ENCODE results near the gene PAK6. TPM values are rescaled to one million over a fixed set of nuclear protein-coding genes. Genes with fewer than 3 reads are reported as not detected.

PAK6 gene
- polyA plus RNA-seq, 1 donor (not counting 4 experiments of a cell fraction or from before 2014, with no cell fraction given): 11.5 TPM

DNA sequence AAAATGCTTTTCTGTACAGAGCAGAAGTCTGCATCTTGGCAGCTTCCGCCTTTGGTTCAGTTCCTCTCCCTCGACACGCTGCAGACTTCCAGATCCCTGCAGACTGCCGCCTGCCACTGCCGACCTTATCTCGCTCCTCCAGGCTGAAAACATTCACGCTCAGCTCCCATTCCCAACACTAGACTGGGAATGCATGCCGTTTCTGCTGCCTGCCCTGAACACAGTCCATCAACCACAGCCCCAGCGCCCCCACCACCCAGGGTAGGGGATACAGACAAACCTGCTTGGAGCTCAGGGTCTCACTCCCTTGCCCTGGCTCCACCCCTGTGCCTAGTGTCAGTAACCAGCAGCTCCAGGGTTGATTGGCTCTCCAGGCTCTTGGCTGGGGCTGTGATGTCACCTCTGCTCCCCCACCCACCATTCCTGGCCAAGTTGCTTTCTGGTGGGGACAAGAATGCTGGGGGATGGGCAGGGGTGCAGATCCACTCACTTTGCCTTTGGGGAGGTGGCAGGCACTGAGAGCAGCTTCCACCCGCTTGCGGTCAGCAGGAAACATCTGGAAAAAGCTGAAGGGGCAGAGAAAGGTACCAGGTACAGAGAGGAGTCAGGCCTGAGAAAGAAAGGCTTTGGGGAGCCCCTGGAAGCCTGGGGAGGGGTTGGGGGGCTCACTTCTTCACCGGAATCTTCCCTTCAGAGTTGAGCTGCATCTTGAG, 62.8 kb downstream of the PAK6 start:
- TF ChIP-seq, protein P1, sequence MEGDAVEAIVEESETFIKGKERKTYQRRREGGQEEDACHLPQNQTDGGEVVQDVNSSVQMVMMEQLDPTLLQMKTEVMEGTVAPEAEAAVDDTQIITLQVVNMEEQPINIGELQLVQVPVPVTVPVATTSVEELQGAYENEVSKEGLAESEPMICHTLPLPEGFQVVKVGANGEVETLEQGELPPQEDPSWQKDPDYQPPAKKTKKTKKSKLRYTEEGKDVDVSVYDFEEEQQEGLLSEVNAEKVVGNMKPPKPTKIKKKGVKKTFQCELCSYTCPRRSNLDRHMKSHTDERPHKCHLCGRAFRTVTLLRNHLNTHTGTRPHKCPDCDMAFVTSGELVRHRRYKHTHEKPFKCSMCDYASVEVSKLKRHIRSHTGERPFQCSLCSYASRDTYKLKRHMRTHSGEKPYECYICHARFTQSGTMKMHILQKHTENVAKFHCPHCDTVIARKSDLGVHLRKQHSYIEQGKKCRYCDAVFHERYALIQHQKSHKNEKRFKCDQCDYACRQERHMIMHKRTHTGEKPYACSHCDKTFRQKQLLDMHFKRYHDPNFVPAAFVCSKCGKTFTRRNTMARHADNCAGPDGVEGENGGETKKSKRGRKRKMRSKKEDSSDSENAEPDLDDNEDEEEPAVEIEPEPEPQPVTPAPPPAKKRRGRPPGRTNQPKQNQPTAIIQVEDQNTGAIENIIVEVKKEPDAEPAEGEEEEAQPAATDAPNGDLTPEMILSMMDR (optimal IDR thresholded peaks at IDR 0.05 in 1 of 3, IDR thresholded peaks at IDR 0.05 in 1 of 3, conservative IDR thresholded peaks at IDR 0.05 in 1 of 3; ENCODE audit: extremely low read depth in 1 of 3, insufficient read depth in 2 of 3, low read length in 3 of 3): no peak
- no peak for TF ChIP-seq EZH2 (IDR thresholded peaks at IDR 0.05; ENCODE audit: low read length)
- H3K4me2 ChIP-seq (ENCODE audit: control insufficient read depth, extremely low read depth, insufficient read depth, low read depth, low read length): no peak overlapping the region
- H3K9me1 ChIP-seq (ENCODE audit: control insufficient read depth, extremely low read depth, insufficient read depth, low read length): no peaks in the 10 kb centered on the region
- no peaks in the 10 kb centered on the region for H3K4me1 ChIP-seq (ENCODE audit: control insufficient read depth, extremely low read depth, insufficient read depth, low read length)
- H2AFZ ChIP-seq (ENCODE audit: control insufficient read depth, low read length): no peak overlapping the region
- no peak for FAIRE-seq
- no peaks in the 10 kb centered on the region for H3K9me3 ChIP-seq (ENCODE audit: control insufficient read depth, low read depth, low read length)
- no peaks in the 10 kb centered on the region for H3K36me3 ChIP-seq (ENCODE audit: control insufficient read depth in 2 of 2, extremely low read depth in 1 of 2, insufficient read depth in 2 of 2, low read length in 2 of 2)
- dilution Hi-C loops (cut with MboI; ENCODE audit: extremely low pct_ligation_motif_present, low sequenced_read_pairs): no loop called here
- no peak overlapping the region for H3K27ac ChIP-seq (ENCODE audit: control insufficient read depth, insufficient read depth, low read length)
- peaks cover 4% of the 10 kb centered on the region for H4K20me1 ChIP-seq (ENCODE audit: control insufficient read depth, extremely low read depth, insufficient read depth, low read length)
- DNase-seq (ENCODE audit: low read depth, low spot score): no peak
- H3K79me2 ChIP-seq (ENCODE audit: control insufficient read depth, insufficient read depth, low read length): no peaks in the 10 kb centered on the region
- no peak overlapping the region for H3K4me3 ChIP-seq (ENCODE audit: control insufficient read depth in 2 of 3, extremely low read depth in 1 of 3, insufficient read depth in 2 of 3, low read depth in 1 of 3, low read length in 3 of 3)
- peaks cover 20% of the 10 kb centered on the region for H3K27me3 ChIP-seq (ENCODE audit: control insufficient read depth, extremely low read depth, insufficient read depth, low read length)
- H3K9ac ChIP-seq (ENCODE audit: control insufficient read depth, extremely low read depth, insufficient read depth, low read length): no peak overlapping the region

DNA sequence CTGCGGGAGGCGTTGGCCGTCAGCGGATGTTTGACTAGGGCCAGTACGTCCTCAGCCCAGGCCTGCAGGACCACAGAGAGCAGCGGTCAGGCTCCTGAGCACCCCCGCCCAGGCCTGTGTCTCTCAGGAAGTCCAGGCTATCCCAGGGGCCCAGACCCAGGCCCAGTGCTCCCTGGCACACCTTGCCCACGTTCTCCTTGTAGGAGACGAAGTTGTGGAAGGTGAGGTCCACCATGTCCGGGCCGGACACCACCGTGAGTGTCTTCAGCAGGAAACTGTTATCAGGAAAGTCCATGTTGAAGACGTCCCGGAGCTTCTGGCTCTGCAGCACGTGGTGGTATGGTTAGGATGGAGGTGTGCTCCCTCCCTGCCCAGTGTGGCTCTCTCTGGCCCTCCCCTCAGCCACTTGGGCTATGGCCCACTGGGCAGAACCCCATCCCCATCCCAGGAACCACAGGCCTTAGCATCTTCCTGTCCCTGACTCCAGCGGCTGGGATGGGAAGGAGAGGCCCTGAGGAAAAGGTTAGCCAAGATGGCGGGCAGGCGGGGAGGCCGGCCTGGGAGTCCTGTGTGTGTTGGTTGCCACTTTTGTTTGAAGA, 63.5 kb downstream of the PAK6 start:
- Histone ChIP-seq H3K9ac (ENCODE audit: control insufficient read depth, extremely low read depth, insufficient read depth, low read length) (no peak overlapping the region), H3K79me2 (ENCODE audit: control insufficient read depth, insufficient read depth, low read length) (no peaks in the 10 kb centered on the region), H3K9me3 (ENCODE audit: control insufficient read depth, low read depth, low read length) (no peaks in the 10 kb centered on the region), H2AFZ (ENCODE audit: control insufficient read depth, low read length) (no peak overlapping the region), H3K4me2 (ENCODE audit: control insufficient read depth, extremely low read depth, insufficient read depth, low read depth, low read length) (no peak overlapping the region), H4K20me1 (ENCODE audit: control insufficient read depth, extremely low read depth, insufficient read depth, low read length) (peaks cover 4% of the 10 kb centered on the region), H3K27ac (ENCODE audit: control insufficient read depth, insufficient read depth, low read length) (no peak overlapping the region), H3K9me1 (ENCODE audit: control insufficient read depth, extremely low read depth, insufficient read depth, low read length) (no peaks in the 10 kb centered on the region), H3K4me1 (ENCODE audit: control insufficient read depth, extremely low read depth, insufficient read depth, low read length) (no peaks in the 10 kb centered on the region), H3K27me3 (ENCODE audit: control insufficient read depth, extremely low read depth, insufficient read depth, low read length) (peaks cover 19% of the 10 kb centered on the region), H3K36me3 (ENCODE audit: control insufficient read depth in 2 of 2, extremely low read depth in 1 of 2, insufficient read depth in 2 of 2, low read length in 2 of 2) (no peaks in the 10 kb centered on the region), H3K4me3 (ENCODE audit: control insufficient read depth in 2 of 3, extremely low read depth in 1 of 3, insufficient read depth in 2 of 3, low read depth in 1 of 3, low read length in 3 of 3) (no peak overlapping the region)
- no peak for DNase-seq (ENCODE audit: low read depth, low spot score)
- no peak for TF ChIP-seq EZH2 (IDR thresholded peaks at IDR 0.05; ENCODE audit: low read length)
- TF ChIP-seq, protein P1 (optimal IDR thresholded peaks at IDR 0.05 in 1 of 3, IDR thresholded peaks at IDR 0.05 in 1 of 3, conservative IDR thresholded peaks at IDR 0.05 in 1 of 3; ENCODE audit: extremely low read depth in 1 of 3, insufficient read depth in 2 of 3, low read length in 3 of 3): no peak
- dilution Hi-C loops (cut with MboI; ENCODE audit: extremely low pct_ligation_motif_present, low sequenced_read_pairs): no loop called here
- FAIRE-seq: no peak

Data from keratinocyte (primary cell).